Measurements from ENCODE around the gene KLK5. TPM values are rescaled to one million over a fixed set of nuclear protein-coding genes. Genes with fewer than 3 reads are reported as not detected.

Gene KLK5
- total and polyA plus RNA-seq, 2 of the 13 experiments (the other 11 are each of a cell fraction or from before 2014, with no cell fraction given): not detected

GRCh38 chr19:50962245-50962644, 9.4 kb upstream of the KLK5 start:
- H4K20me1 ChIP-seq (ENCODE audit: insufficient read depth, low read length): no peaks in the 10 kb centered on the region
- DNase-seq (ENCODE audit: low spot score): no peak
- H3K79me2 ChIP-seq (ENCODE audit: insufficient read depth, low read length): no peaks in the 10 kb centered on the region
- no peak overlapping the region for H3K27ac ChIP-seq (ENCODE audit: extremely low read length, insufficient read depth, low read length)
- no peak overlapping the region for H3K4me2 ChIP-seq (ENCODE audit: low read depth, low read length)
- ChIA-PET CTCF (ENCODE audit: low intra/inter-chr PET ratio, low total read pairs) (no interaction called here), POLR2A (no interaction called here)
- no peak for FAIRE-seq
- no peaks in the 10 kb centered on the region for H3K9me3 ChIP-seq (ENCODE audit: low read length)
- no peak overlapping the region for H3K4me3 ChIP-seq (replicated peaks in 1 of 3; ENCODE audit: insufficient read depth in 1 of 3, low read depth in 2 of 3, low read length in 3 of 3)
- no peaks in the 10 kb centered on the region for H3K36me3 ChIP-seq (replicated peaks in 1 of 2; ENCODE audit: control insufficient read depth in 1 of 2, insufficient read depth in 2 of 2, low read length in 2 of 2)
- H3K4me1 ChIP-seq (ENCODE audit: insufficient read depth, low read length): no peaks in the 10 kb centered on the region
- no TSS peak for BruUV-seq (replicated peaks)
- intact Hi-C loops (cut with micrococcal nuclease; ENCODE audit: unreplicated experiment) (no loop called here), in situ Hi-C loops (cut with HindIII; ENCODE audit: extremely low pct_ligation_motif_present, low pct_unique_long_range_greater_than_20kb) (no loop called here)
- ATAC-seq: no peak
- no peak overlapping the region for H3K9ac ChIP-seq (ENCODE audit: insufficient read depth, low read depth, low read length)
- WGBS (ENCODE audit: low lambda C conversion rate): 9% methylated on average over 1 of the region's 1 CpG
- H3K27me3 ChIP-seq (ENCODE audit: control insufficient read depth in 1 of 2, insufficient read depth in 2 of 2, low read length in 2 of 2): peaks cover 0 to 8% of the 10 kb centered on the region in 2 experiments; a peak in 3 of 5 replicates
- no peak overlapping the region for H2AFZ ChIP-seq (ENCODE audit: low read length)
- TF ChIP-seq TCF7L2 (IDR thresholded peaks at IDR 0.05; ENCODE audit: low read depth, low read length) (no peak), HOXA7 (CRISPR knock-in tag; IDR thresholded peaks at IDR 0.05) (no peak), ZNF567 (CRISPR knock-in tag; IDR thresholded peaks at IDR 0.05; ENCODE audit: borderline replicate concordance) (no peak), MAFF (IDR thresholded peaks at IDR 0.05; ENCODE audit: low read depth, low read length) (no peak), BCLAF1 (IDR thresholded peaks at IDR 0.05) (no peak), ZNF556 (CRISPR knock-in tag; IDR thresholded peaks at IDR 0.05; ENCODE audit: borderline replicate concordance) (no peak), SKIL (CRISPR knock-in tag; IDR thresholded peaks at IDR 0.05; ENCODE audit: borderline replicate concordance) (no peak), ZBTB44 (CRISPR knock-in tag; IDR thresholded peaks at IDR 0.05) (no peak), ZBTB46 (CRISPR knock-in tag; IDR thresholded peaks at IDR 0.05; ENCODE audit: borderline replicate concordance) (no peak), PLRG1 (conservative IDR thresholded peaks at IDR 0.05) (no peak), ZNF543 (CRISPR knock-in tag; IDR thresholded peaks at IDR 0.05) (no peak)
- TF ChIP-seq, protein P1, sequence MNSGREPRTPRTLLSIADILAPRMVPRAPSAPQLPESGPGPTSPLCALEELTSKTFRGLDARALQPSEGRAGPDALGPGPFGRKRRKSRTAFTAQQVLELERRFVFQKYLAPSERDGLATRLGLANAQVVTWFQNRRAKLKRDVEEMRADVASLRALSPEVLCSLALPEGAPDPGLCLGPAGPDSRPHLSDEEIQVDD (CRISPR knock-in tag; IDR thresholded peaks at IDR 0.05; ENCODE audit: borderline replicate concordance): no peak
- TF ChIP-seq, protein P2, sequence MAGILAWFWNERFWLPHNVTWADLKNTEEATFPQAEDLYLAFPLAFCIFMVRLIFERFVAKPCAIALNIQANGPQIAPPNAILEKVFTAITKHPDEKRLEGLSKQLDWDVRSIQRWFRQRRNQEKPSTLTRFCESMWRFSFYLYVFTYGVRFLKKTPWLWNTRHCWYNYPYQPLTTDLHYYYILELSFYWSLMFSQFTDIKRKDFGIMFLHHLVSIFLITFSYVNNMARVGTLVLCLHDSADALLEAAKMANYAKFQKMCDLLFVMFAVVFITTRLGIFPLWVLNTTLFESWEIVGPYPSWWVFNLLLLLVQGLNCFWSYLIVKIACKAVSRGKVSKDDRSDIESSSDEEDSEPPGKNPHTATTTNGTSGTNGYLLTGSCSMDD (CRISPR knock-in tag; IDR thresholded peaks at IDR 0.05): no peak
